ENCODE data around the gene DNAJC12. TPM values are rescaled to one million over a fixed set of nuclear protein-coding genes. Genes with fewer than 3 reads are reported as not detected.

DNAJC12 gene
- total and polyA plus RNA-seq, 2 donors (not counting 1 experiment from before 2014, with no cell fraction given), result 0.19 TPM; not detected in 1

- DNase-seq (no peak), ATAC-seq (ENCODE audit: low read depth) (no peak)
- Histone ChIP-seq H3K36me3 (replicated peaks in 1 of 2; ENCODE audit: control extremely low read depth in 1 of 2, control insufficient read depth in 1 of 2, extremely low read depth in 1 of 2, insufficient read depth in 2 of 2, low read length in 1 of 2) (no peaks in the 10 kb centered on the region), H2AFZ (ENCODE audit: insufficient read depth, low read depth, low read length, poor library complexity, severe bottlenecking) (no peak overlapping the region), H3K4me3 (ENCODE audit: control extremely low read depth in 1 of 5, extremely low read depth in 1 of 5, insufficient read depth in 1 of 5, low read depth in 2 of 5, low read length in 4 of 5) (no peak overlapping the region), H3K79me2 (ENCODE audit: control insufficient read depth, insufficient read depth, low read length) (no peaks in the 10 kb centered on the region), H3K27ac (ENCODE audit: low read length in 2 of 2) (no peak overlapping the region), H3K4me2 (replicated peaks; ENCODE audit: low read depth, low read length, poor library complexity, severe bottlenecking) (no peak overlapping the region), H4K20me1 (ENCODE audit: control insufficient read depth, insufficient read depth, low read length, poor library complexity, severe bottlenecking) (no peaks in the 10 kb centered on the region), H3K9me3 (ENCODE audit: control extremely low read depth in 1 of 3, control insufficient read depth in 2 of 3, insufficient read depth in 1 of 3, low read length in 2 of 3) (no peaks in the 10 kb centered on the region), H3K4me1 (ENCODE audit: control insufficient read depth in 2 of 2, insufficient read depth in 2 of 2, low read length in 2 of 2) (peaks cover 0 to 4% of the 10 kb centered on the region in 2 donors), H3K27me3 (replicated peaks in 1 of 4; ENCODE audit: control extremely low read depth in 1 of 4, control insufficient read depth in 3 of 4, insufficient read depth in 4 of 4, low read length in 3 of 4) (peaks cover 0 to 3% (median 0%) of the 10 kb centered on the region in 4 experiments), H3K9ac (ENCODE audit: low read length) (no peak overlapping the region)
- ChIA-PET CTCF (interaction anchor here (1.0 to 4.7 kb wide), 5 partner anchors 11 to 511 kb away, joined by 3 to 66 read pairs (median 4); no protein-coding TSS in a partner anchor), POLR2A (no interaction called here)
- intact Hi-C loops (cut with micrococcal nuclease), result no loop called here
- WGBS (ENCODE audit: insufficient coverage), result no CpG with 5 or more reads among the region's 6 CpGs
- Mint-ChIP-seq H3K9me3 (ENCODE audit: insufficient read depth) (no peaks in the 10 kb centered on the region), H3K27me3 (peaks cover 3% of the 10 kb centered on the region), H3K27ac (no peak overlapping the region), H3K4me3 (no peak overlapping the region), H3K4me1 (peaks cover 5% of the 10 kb centered on the region)
- TF ChIP-seq CTCF (IDR thresholded peaks at IDR 0.05) (no peak), EZH2 (IDR thresholded peaks at IDR 0.05; ENCODE audit: borderline replicate concordance, insufficient read depth, low read depth, low read length, poor library complexity, severe bottlenecking) (no peak)
Measured at GRCh38 chr10:67790534-67791408, 47.2 kb downstream of the DNAJC12 start.

GRCh38 chr10:67789769-67790168 is 48.2 kb downstream of the DNAJC12 start:
- H3K27me3 Mint-ChIP-seq, result peaks cover 3% of the 10 kb centered on the region
- H3K9me3 Mint-ChIP-seq (ENCODE audit: insufficient read depth), result no peaks in the 10 kb centered on the region
- Histone ChIP-seq H3K4me2 (replicated peaks; ENCODE audit: low read depth, low read length, poor library complexity, severe bottlenecking) (no peak overlapping the region), H3K27me3 (replicated peaks in 1 of 4; ENCODE audit: control extremely low read depth in 1 of 4, control insufficient read depth in 3 of 4, insufficient read depth in 4 of 4, low read length in 3 of 4) (peaks cover 0 to 3% (median 0%) of the 10 kb centered on the region in 4 experiments), H3K9ac (ENCODE audit: low read length) (no peak overlapping the region), H3K9me3 (ENCODE audit: control extremely low read depth in 1 of 3, control insufficient read depth in 2 of 3, insufficient read depth in 1 of 3, low read length in 2 of 3) (no peaks in the 10 kb centered on the region), H3K4me1 (ENCODE audit: control insufficient read depth in 2 of 2, insufficient read depth in 2 of 2, low read length in 2 of 2) (peaks cover 5 to 10% of the 10 kb centered on the region in 2 donors), H3K79me2 (ENCODE audit: control insufficient read depth, insufficient read depth, low read length) (no peaks in the 10 kb centered on the region), H4K20me1 (ENCODE audit: control insufficient read depth, insufficient read depth, low read length, poor library complexity, severe bottlenecking) (no peaks in the 10 kb centered on the region), H3K36me3 (replicated peaks in 1 of 2; ENCODE audit: control extremely low read depth in 1 of 2, control insufficient read depth in 1 of 2, extremely low read depth in 1 of 2, insufficient read depth in 2 of 2, low read length in 1 of 2) (no peaks in the 10 kb centered on the region), H3K4me3 (ENCODE audit: control extremely low read depth in 1 of 5, extremely low read depth in 1 of 5, insufficient read depth in 1 of 5, low read depth in 2 of 5, low read length in 4 of 5) (no peak overlapping the region), H2AFZ (ENCODE audit: insufficient read depth, low read depth, low read length, poor library complexity, severe bottlenecking) (no peak overlapping the region), H3K27ac (ENCODE audit: low read length in 2 of 2) (no peak overlapping the region)
- POLR2A ChIA-PET, result no interaction called here
- TF ChIP-seq EZH2 (IDR thresholded peaks at IDR 0.05; ENCODE audit: borderline replicate concordance, insufficient read depth, low read depth, low read length, poor library complexity, severe bottlenecking) (no peak), CTCF (IDR thresholded peaks at IDR 0.05) (no peak)
- no peak overlapping the region for H3K27ac Mint-ChIP-seq
- no CpG with 5 or more reads among the region's 2 CpGs for WGBS (ENCODE audit: insufficient coverage)
- no peak overlapping the region for H3K4me3 Mint-ChIP-seq
- no peak for ATAC-seq (ENCODE audit: low read depth)
- peaks cover 9% of the 10 kb centered on the region for H3K4me1 Mint-ChIP-seq
- no peak for DNase-seq
- intact Hi-C loops (cut with micrococcal nuclease), result loop anchor here (10.0 kb wide), 1 partner anchor 615 kb away; the partner anchor contains the start of gene RUFY2
- CTCF ChIA-PET, result interaction anchor here (0.8 to 4.7 kb wide), 7 partner anchors 10 to 512 kb away, joined by 3 to 66 read pairs (median 4); no protein-coding TSS in a partner anchor
